H9 (cell line): ENCODE results near the gene TTC19. TPM values are rescaled to one million over a fixed set of nuclear protein-coding genes. Genes with fewer than 3 reads are reported as not detected.
"Not testable (repeated sequence)": the region's sequence is repeated elsewhere in the genome, so short reads cannot be mapped to it uniquely, and the experiment has no call there.

Experiments
- DNase-seq: peaks from one replicate; pipeline ENCODE4 v3.0.0-alpha.2; 2017
- H2AFZ ChIP-seq: one replicate; pipeline ENCODE4 v1.6.1; 2013; ENCODE audit warnings: mild to moderate bottlenecking, low read length, control low read depth, moderate library complexity
- H2AK5ac ChIP-seq: 2 replicates; pipeline ENCODE4 v1.6.1; 2013; ENCODE audit warnings: low read length, control low read depth, mixed read lengths; ENCODE audit not compliant: insufficient read length
- H2BK120ac ChIP-seq: one replicate; pipeline ENCODE4 v1.6.1; 2013; ENCODE audit warnings: low read depth, mild to moderate bottlenecking, low read length, control low read depth, inconsistent platforms; ENCODE audit not compliant: poor library complexity, severe bottlenecking
- H2BK12ac ChIP-seq: 2 replicates; pipeline ENCODE4 v1.6.1; 2013; ENCODE audit warnings: low read length, control low read depth, mixed read lengths, low read depth; ENCODE audit not compliant: insufficient read length
- H2BK15ac ChIP-seq: 2 replicates; pipeline ENCODE4 v1.6.1; 2013; ENCODE audit warnings: low read depth, low read length, control low read depth
- H2BK20ac ChIP-seq: one replicate; pipeline ENCODE4 v1.6.1; 2013; ENCODE audit warnings: low read depth, mild to moderate bottlenecking, low read length, control low read depth, inconsistent platforms; ENCODE audit not compliant: poor library complexity, severe bottlenecking
- H2BK5ac ChIP-seq: 2 replicates; pipeline ENCODE4 v1.6.1; 2013; ENCODE audit warnings: low read length, control low read depth, mixed read lengths; ENCODE audit not compliant: insufficient read length
- H3K14ac ChIP-seq: 2 replicates; pipeline ENCODE4 v1.6.1; 2013; ENCODE audit warnings: low read length, control low read depth; ENCODE audit not compliant: insufficient read depth
- H3K18ac ChIP-seq: 2 replicates; pipeline ENCODE4 v1.6.1; 2013; ENCODE audit warnings: low read depth, mild to moderate bottlenecking, mixed read lengths, low read length, control low read depth; ENCODE audit not compliant: insufficient read length
- H3K23ac ChIP-seq: 2 replicates; pipeline ENCODE4 v1.6.1; 2013; ENCODE audit warnings: low read length, control low read depth, mixed read lengths, low read depth; ENCODE audit not compliant: insufficient read length
- H3K23me2 ChIP-seq: 2 replicates; pipeline ENCODE4 v1.6.1; 2013; ENCODE audit warnings: low read depth, mild to moderate bottlenecking, mixed read lengths, low read length, control low read depth; ENCODE audit not compliant: insufficient read length, poor library complexity, severe bottlenecking
- H3K27ac ChIP-seq: 2 replicates; pipeline ENCODE4 v1.5.1; 2013; ENCODE audit warnings: low read length, control low read depth, mixed read lengths, low read depth; ENCODE audit not compliant: insufficient read length
- H3K27me3 ChIP-seq: 2 replicates; pipeline ENCODE4 v1.6.1; 2013; ENCODE audit warnings: low read length, control low read depth, inconsistent platforms; ENCODE audit not compliant: insufficient read depth
- H3K4ac ChIP-seq: 2 replicates; pipeline ENCODE4 v1.6.1; 2013; ENCODE audit warnings: low read depth, mild to moderate bottlenecking, control low read depth, inconsistent platforms, low read length, moderate library complexity
- H3K4me1 ChIP-seq: 2 replicates; pipeline ENCODE4 v1.6.1; 2013; ENCODE audit warnings: low read length, control low read depth, inconsistent platforms; ENCODE audit not compliant: insufficient read depth
- H3K4me2 ChIP-seq: 2 replicates; pipeline ENCODE4 v1.6.1; 2013; ENCODE audit warnings: low read length, control low read depth, mixed read lengths; ENCODE audit not compliant: insufficient read length, insufficient read depth
- H3K56ac ChIP-seq: 2 replicates; pipeline ENCODE4 v1.6.1; 2013; ENCODE audit warnings: low read depth, mild to moderate bottlenecking, mixed read lengths, low read length, control low read depth; ENCODE audit not compliant: insufficient read length
- H3K79me1 ChIP-seq: 2 replicates; pipeline ENCODE4 v1.6.1; 2013; ENCODE audit warnings: low read depth, mild to moderate bottlenecking, moderate library complexity, low read length, control low read depth, inconsistent platforms; ENCODE audit not compliant: insufficient read depth, poor library complexity, severe bottlenecking
- H3K79me2 ChIP-seq: 2 replicates; pipeline ENCODE4 v1.6.1; 2013; ENCODE audit warnings: low read length, control low read depth, inconsistent platforms; ENCODE audit not compliant: insufficient read depth
- H3K9ac ChIP-seq: 2 replicates; pipeline ENCODE4 v1.6.1; 2013; ENCODE audit warnings: low read length, control low read depth, mixed read lengths; ENCODE audit not compliant: insufficient read length; ENCODE audit errors: extremely low read depth
- H3K9me3 ChIP-seq: one replicate; pipeline ENCODE4 v1.6.1; 2013; ENCODE audit warnings: low read depth, low read length, inconsistent platforms; ENCODE audit not compliant: control insufficient read depth
- H3T11ph ChIP-seq: one replicate; pipeline ENCODE4 v1.6.1; 2013; ENCODE audit warnings: mild to moderate bottlenecking, low read length, control low read depth, inconsistent platforms
- H4K20me1 ChIP-seq: one replicate; pipeline ENCODE4 v1.6.1; 2013; ENCODE audit not compliant: control insufficient read depth, insufficient read length, insufficient read depth
- H4K5ac ChIP-seq: 2 replicates; pipeline ENCODE4 v1.6.1; 2013; ENCODE audit warnings: low read depth, mild to moderate bottlenecking, mixed read lengths, low read length, control low read depth; ENCODE audit not compliant: insufficient read length
- H4K8ac ChIP-seq: replicated peaks from 2 replicates; pipeline ENCODE4 v1.6.1; 2013; ENCODE audit warnings: low read length, control low read depth, mixed read lengths, low read depth; ENCODE audit not compliant: insufficient read length
- H4K91ac ChIP-seq: 2 replicates; pipeline ENCODE4 v1.6.1; 2013; ENCODE audit warnings: low read depth, mild to moderate bottlenecking, moderate library complexity, mixed read lengths, low read length, control low read depth; ENCODE audit not compliant: insufficient read length
- H3K27ac Mint-ChIP-seq, 3 experiments: 2 replicates in 2 of 3; 3 replicates in 1 of 3; pipeline ENCODE4 v1.8.0; 2020 to 2021; ENCODE audit warnings: mixed read lengths in 3 of 3, mild to moderate bottlenecking in 1 of 3, moderate library complexity in 1 of 3
- H3K27me3 Mint-ChIP-seq: 2 replicates; pipeline ENCODE4 v1.8.0; 2021; ENCODE audit warnings: low read depth, mild to moderate bottlenecking, moderate library complexity, mixed read lengths
- H3K36me3 Mint-ChIP-seq, 3 experiments: 2 replicates in 2 of 3; 3 replicates in 1 of 3; pipeline ENCODE4 v1.8.0; 2020 to 2021; ENCODE audit warnings: low read depth in 3 of 3, mixed read lengths in 3 of 3; ENCODE audit not compliant: insufficient read depth in 1 of 3
- H3K4me1 Mint-ChIP-seq, 2 experiments: 2 replicates each; pipeline ENCODE4 v1.8.0; 2020; ENCODE audit warnings: mixed read lengths in 2 of 2
- H3K4me3 Mint-ChIP-seq, 2 experiments: 2 replicates in 1 of 2; 3 replicates in 1 of 2; pipeline ENCODE4 v1.8.0; 2020 to 2021; ENCODE audit warnings: mild to moderate bottlenecking in 2 of 2, mixed read lengths in 2 of 2, moderate library complexity in 1 of 2
- H3K9me3 Mint-ChIP-seq, 2 experiments: 2 replicates in 1 of 2; 3 replicates in 1 of 2; pipeline ENCODE4 v1.8.0; 2020; ENCODE audit warnings: mild to moderate bottlenecking in 2 of 2, mixed read lengths in 2 of 2, moderate library complexity in 1 of 2
- CTCF ChIP-seq: fragments of 200-600 bp; sonication (generic); conservative IDR thresholded peaks from 3 replicates; pipeline ENCODE4 v1.8.0; 2021; ENCODE audit warnings: antibody characterized with exemption, mild to moderate bottlenecking
- WGBS: extraction: QIAGEN DNeasy Blood & Tissue Kit; methylation state at CpG from one replicate; pipeline ENCODE4 v1.1.7; 2013; ENCODE audit warnings: missing lambda C conversion rate, low lambda C conversion rate, mixed read lengths; ENCODE audit not compliant: insufficient read length; ENCODE audit errors: extremely low coverage; 5-methylcytosine and 5-hydroxymethylcytosine counted together
- total RNA-seq: library from RNA; stranded (reverse); gene quantifications from 2 replicates; pipeline ENCODE4 v1.2.1, GENCODE V29; 2021

TTC19 gene
- total RNA-seq, 1 experiment from 2014 or later: 64.3 TPM

- H3K4me3 Mint-ChIP-seq: no peak overlapping the region
- no peak overlapping the region for H3K4me2 ChIP-seq
- H3K9ac ChIP-seq: no peak overlapping the region
- no peaks in the 10 kb centered on the region for H3K27me3 Mint-ChIP-seq
- no peaks in the 10 kb centered on the region for H4K20me1 ChIP-seq
- H3K36me3 Mint-ChIP-seq: peaks cover 32 to 63% (median 56%) of the 10 kb centered on the region in 3 experiments; a peak in 6 of 7 replicates
- no peaks in the 10 kb centered on the region for H3K79me1 ChIP-seq
- H3K4me1 ChIP-seq: no peaks in the 10 kb centered on the region
- no peaks in the 10 kb centered on the region for H3K79me2 ChIP-seq
- no peak overlapping the region for H3K4ac ChIP-seq
- no peaks in the 10 kb centered on the region for H3K4me1 Mint-ChIP-seq
- TF ChIP-seq CTCF: no peak
- H3K23me2 ChIP-seq: no peaks in the 10 kb centered on the region
- H3K9me3 Mint-ChIP-seq: no peaks in the 10 kb centered on the region
- no peak overlapping the region for H2BK15ac ChIP-seq
- no peak overlapping the region for H3T11ph ChIP-seq
- H2BK120ac ChIP-seq: no peak overlapping the region
- no peak overlapping the region for H2BK20ac ChIP-seq
- H3K18ac ChIP-seq: no peak overlapping the region
- no peak overlapping the region for H4K8ac ChIP-seq
- no peak overlapping the region for H3K14ac ChIP-seq
- no peak overlapping the region for H4K91ac ChIP-seq
- H2BK12ac ChIP-seq: no peak overlapping the region
- H3K23ac ChIP-seq: no peak overlapping the region
- no peak overlapping the region for H2AFZ ChIP-seq
- H4K5ac ChIP-seq: no peak overlapping the region
- no peak for DNase-seq
- H3K27ac ChIP-seq: no peak overlapping the region
- H2AK5ac ChIP-seq: no peak overlapping the region
- no peaks in the 10 kb centered on the region for H3K9me3 ChIP-seq
- no peak overlapping the region; a peak in 1 of 7 replicates for H3K27ac Mint-ChIP-seq
- H3K27me3 ChIP-seq: no peaks in the 10 kb centered on the region
- H3K56ac ChIP-seq: no peak overlapping the region
- H2BK5ac ChIP-seq: no peak overlapping the region
- no CpG with 5 or more reads among the region's 1 CpG for WGBS
These were observed 52.9 kb downstream of the TTC19 start for GRCh38 chr17:16052486-16052885.

- not testable (repeated sequence) for H3K23me2 ChIP-seq, H2BK12ac ChIP-seq, H2BK5ac ChIP-seq, H2AK5ac ChIP-seq, H3K9me3 ChIP-seq, H2BK15ac ChIP-seq, H4K20me1 ChIP-seq, H4K5ac ChIP-seq, H3K27me3 Mint-ChIP-seq, H3K27ac ChIP-seq, H4K8ac ChIP-seq, H2BK20ac ChIP-seq, H4K91ac ChIP-seq, H3K27me3 ChIP-seq, H3K79me1 ChIP-seq, H3K79me2 ChIP-seq, H3K23ac ChIP-seq, H3K4me3 Mint-ChIP-seq, H3K27ac Mint-ChIP-seq, H3K9ac ChIP-seq, H3K4ac ChIP-seq, H3K4me1 ChIP-seq, H2BK120ac ChIP-seq, H3K9me3 Mint-ChIP-seq, H3K4me1 Mint-ChIP-seq, H3T11ph ChIP-seq, H3K18ac ChIP-seq, H3K4me2 ChIP-seq, H3K14ac ChIP-seq, H2AFZ ChIP-seq, H3K56ac ChIP-seq, DNase-seq
- no CpG with 5 or more reads among the region's 4 CpGs for WGBS
- H3K36me3 Mint-ChIP-seq: peaks cover 43 to 70% (median 66%) of the 10 kb centered on the region in 3 experiments; a peak in 6 of 7 replicates
These were observed 55.5 kb downstream of the TTC19 start for GRCh38 chr17:16055139-16055538.
